ENCODE results near the gene COMMD2.

The COMMD2 gene

DNA sequence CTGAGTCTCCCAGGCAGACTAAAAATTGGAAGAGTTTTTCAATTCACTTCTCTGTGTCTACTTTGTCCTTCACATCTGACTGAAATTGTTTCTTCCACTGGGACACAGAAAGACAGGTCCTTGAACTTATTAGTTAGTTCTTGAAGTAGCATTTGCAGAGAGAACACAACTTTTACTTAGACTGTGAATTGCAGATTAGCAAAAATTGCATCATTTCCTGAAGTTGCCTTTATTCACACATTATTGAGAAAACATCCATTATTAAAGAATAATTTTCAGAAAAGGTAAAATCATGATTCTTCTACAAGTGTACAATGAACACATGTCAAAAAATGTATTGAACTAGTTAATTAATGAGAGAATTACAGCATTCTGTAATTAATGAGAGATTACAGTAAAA, 1.4 kb upstream of the COMMD2 start:
- no peak for DNase-seq

GRCh38 chr3:149752788-149753136, 473 bp upstream of the COMMD2 start:
- DNase-seq: no peak

- peak; percentile 25 for DNase-seq
These were observed 738 bp downstream of the COMMD2 start for GRCh38 chr3:149751551-149751950.

DNA sequence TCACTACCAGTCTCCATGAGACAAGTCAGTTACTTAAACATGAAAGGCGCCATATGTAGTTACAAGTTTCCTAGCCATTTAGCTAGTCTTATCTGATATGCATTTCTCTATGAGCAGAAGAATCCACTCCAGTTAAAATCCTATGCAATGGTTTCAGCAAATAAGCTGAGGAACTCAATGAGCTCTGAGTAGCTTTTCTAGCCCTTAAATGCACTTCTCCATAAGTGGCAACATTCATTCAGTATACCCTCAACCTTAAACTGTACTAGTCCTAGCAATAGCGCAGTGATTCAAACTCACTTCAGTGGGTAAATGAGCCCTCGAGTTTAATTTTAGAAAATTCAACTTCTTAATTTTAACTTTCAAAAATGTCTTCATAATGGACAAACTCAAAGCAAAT, 7.7 kb downstream of the COMMD2 start:
- DNase-seq: no peak

DNA sequence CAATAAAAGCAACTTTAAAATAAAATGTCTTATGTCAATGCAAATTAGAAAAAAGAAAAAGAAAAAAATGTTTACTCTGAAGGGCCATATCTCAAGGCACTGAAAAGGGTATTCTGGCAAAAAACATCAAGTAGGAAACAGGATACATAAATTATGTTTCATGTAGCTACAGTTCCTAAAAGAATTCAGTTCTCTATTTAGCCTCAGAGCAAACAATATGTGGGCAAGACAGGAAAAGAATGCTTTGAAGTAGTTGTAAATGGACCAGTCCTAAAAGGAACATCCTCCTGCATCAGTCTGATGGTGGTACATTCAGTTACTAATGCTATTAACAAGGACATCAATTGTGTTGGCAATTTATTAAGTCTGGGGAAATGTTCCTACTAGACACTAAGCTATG, 8.1 kb downstream of the COMMD2 start:
- no peak for DNase-seq

- no peak for DNase-seq
These were observed 12.9 kb downstream of the COMMD2 start for GRCh38 chr3:149739396-149739795.

GRCh38 chr3:149738876-149739275, 13.4 kb downstream of the COMMD2 start:
- no peak for DNase-seq

DNA sequence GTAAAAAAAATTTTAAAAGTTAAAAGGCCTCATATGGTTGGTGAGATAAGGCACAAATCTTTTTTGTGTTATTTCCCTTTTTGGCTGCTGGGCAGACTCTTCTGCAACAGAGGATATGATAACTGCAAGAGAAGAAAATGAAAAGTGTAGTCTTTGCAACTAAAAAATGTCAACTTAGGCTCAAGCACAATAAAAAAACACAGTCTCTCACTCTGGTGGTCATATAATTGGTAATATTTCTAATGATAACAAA, 15.4 kb downstream of the COMMD2 start:
- no peak for DNase-seq

GRCh38 chr3:149736175-149736952, 15.9 kb downstream of the COMMD2 start:
- DNase-seq: peak; percentile 50

DNA sequence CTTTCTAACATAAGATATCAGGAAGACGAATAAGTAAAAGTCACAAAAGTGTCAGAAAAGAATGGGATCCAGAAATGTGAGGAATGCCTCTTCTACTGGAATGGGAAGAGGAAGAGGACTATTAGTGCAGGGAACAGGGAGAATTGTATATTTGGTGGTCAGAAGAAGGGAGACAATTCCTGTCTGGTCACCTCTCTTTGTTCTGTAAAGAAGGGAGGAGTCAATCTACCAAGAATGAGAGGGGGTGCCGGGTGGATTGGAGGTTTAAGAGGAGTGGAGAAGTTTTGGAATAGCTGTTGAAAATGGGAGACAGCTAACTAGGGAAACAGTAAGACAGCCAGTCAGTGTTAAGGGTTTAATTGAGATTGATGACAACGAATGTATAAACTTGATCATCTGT, 20.1 kb downstream of the COMMD2 start:
- DNase-seq: no peak

DNA sequence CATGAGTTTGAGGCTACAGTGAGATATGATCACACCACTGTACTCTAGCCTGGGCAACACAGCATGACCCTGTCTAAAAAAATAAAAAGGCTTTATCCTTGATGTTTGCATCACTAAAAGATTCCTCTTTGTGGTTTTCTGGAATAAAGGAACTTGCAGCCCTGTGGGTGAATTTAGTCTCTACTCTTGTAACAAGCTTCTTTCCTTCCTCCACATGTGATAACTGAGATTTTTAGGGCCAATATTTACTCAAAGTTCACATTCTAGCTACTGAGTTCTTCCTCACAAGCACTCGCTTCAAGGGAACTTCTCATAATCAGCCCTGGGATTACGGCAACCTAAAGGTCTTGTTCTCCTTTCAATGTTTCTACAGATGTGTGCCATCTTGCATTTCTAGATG, 24.6 kb downstream of the COMMD2 start:
- DNase-seq: no peak

DNA sequence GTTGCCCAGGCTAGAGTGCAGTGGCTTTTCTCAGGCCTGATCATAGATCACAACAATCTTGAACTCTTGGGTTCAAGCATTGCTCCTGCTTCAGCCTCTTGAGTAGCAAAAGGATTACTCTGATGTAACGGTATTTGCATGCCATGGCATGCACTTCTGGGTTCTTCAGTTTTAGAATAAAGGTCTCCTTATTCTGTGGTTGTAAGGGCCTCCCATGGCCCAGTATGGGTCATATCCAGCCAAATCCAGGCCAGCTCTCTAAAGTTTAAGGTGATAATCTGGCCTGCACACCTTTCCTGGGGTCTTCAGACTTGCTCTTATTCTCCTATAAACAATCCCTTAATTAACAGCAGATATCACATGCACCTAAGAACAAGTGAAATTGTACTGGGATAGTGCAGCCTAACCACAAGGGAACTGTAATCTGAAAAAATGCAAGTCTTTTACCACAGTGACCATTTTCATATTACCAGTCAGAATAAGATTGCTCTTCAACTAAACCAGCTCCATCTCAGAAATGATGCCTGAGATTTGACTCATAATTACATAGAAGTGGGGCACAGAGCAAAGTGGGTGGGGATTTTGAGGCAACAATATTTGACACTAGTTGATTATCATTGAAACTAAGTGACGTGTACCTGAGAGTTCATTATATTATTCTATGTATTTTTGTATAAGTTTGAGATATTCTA, 25.4 kb downstream of the COMMD2 start:
- DNase-seq: no peak

DNA sequence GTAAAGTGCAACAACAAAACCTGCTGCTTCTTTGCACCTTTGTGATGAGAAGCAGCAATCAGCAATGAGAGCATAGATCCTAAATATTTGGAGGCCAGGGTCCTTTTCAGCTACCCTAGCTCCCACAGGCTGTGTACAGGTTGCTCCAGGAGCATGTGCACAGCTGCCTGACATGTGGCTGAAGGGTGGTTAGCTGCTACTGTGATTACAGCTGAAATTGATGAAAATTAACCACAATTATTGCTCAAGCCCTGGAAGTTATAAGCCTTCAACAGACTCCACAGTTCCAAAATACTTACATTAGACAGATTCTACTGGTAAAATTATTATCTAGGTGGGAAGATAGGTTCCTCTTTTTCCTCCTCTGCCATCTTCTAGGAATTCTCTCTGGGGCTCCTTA, 28.5 kb downstream of the COMMD2 start:
- DNase-seq: no peak

- DNase-seq: no peak
These were observed 31.4 kb downstream of the COMMD2 start for GRCh38 chr3:149720918-149721317.

DNA sequence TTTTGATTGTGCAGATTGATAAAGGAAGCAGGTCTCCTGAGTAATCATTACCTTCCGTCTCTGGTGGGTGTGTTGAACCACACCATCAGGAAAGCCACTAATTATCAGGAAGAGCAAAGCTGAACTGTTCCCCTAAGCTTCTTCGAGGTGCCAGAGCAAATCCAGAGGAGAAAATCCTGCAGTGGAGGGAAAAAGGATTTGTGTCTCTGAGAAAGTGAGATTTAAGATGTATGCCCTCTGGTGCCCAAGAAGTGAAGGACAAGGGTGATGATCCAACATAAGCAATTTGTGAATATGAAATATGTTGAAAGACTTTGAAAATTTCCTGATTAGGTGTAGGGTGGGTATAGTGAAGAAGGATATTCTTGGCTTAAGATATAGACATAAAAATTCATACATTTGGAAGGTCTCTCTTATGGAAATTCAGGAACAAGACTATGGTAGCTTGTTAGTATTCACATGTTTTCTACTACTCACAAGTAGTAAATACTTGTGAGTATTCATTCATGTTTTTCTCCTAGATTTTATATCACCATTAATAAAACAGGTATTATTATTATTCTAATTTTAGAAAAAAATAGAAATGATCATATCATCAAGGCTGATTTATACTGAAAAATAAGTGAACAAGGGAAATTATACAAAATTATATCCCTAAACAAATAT, 34.8 kb downstream of the COMMD2 start:
- peak; percentile 72 for DNase-seq

DNA sequence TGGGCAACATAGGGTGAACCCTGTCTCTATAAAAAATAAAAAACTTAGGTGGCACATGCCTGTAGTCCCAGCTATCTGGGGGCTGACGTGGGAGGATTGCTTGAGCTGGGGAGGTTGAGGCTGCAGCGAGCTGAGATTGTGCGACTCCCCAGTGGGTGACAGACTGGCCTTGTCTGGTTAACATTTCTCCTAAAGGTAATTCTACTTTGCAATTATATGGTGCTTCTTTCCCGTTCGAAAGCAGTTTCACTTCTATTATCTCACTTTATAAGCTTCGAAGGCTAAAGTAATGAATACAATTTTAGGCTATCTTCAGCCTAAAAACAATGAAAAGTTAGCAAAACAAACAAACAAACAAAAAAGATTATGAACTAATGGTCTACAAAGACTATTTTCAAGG, 35.3 kb downstream of the COMMD2 start:
- DNase-seq: no peak

DNA sequence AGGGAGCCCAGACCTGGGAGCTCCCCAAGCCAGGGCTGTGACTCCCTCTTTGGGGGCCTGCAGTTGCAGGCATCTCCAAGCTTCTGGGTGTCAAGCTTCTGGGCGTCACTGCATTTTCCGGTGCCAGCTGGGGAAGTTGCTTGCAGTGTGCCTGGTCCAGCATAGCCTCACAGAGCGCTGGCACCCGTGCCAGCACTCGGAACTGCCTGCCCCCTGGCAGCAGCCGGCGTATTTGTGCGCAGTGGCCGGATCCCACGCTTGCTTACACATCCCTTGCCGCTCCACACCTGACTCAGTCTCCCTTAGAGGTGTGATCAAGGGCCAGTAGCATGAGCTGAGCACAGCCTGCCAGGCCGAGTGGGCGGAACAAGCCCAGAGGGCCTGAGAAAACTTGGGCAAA, 37.0 kb downstream of the COMMD2 start:
- DNase-seq: no peak

GRCh38 chr3:149713730-149714654, 38.3 kb downstream of the COMMD2 start:
- no peak for DNase-seq

GRCh38 chr3:149706905-149707304, 45.4 kb downstream of the COMMD2 start:
- DNase-seq: no peak

- no peak for DNase-seq
These were observed 46.9 kb downstream of the COMMD2 start for GRCh38 chr3:149705416-149705815.

- DNase-seq: no peak
These were observed 48.8 kb downstream of the COMMD2 start for GRCh38 chr3:149703466-149703865.

DNA sequence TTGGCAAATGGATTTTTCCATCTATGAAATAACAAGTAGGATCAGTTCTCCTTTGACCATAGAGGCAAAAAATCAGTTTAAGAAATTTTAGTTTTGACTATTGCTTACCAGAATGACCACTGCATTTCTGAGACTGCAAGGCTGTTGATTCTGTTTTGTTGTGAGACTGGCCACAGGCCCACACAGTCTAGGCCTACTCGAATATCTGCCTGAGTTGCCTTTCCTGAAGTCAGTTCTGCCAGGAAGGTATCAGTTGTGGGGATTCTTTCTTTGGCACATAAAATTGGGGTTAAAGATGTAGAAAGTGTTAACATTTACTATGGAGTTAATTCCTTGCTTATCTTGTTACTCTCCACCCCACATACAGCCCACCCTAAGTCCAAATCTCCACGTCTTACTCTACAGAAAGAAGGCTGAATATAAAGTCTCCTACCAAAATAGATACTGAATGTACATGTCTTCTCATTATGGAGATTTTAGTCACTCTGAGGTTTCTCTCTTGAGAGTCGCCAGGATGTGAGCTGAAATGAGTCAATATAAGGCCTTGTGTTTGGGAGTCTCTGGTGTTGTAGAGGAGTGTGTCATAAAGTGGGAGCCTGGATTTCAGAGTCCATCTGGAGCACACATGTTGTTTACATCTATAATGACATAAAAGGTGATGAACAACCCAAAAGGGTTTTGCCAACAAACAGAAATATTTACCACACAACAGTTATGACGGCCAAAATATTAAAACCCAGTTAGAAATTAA, 49.4 kb downstream of the COMMD2 start:
- DNase-seq: no peak

DNA sequence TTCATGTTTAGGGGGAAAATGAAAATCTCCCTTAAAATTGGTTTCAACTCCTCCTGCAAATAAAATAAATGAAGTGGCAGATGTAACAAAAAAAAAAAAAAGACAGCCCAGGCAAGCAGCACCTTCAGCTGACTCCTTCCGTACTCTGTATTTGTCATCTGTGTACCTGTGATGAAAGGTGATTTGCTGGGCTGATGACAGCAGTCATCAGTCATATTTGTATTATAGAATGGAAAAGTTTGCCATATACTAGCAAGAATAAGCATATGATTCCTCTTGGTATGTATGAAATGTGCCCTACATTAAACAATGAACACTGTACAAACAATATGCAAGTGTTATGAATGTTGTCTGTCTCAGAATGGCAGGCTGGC, 50.3 kb downstream of the COMMD2 start:
- DNase-seq: no peak

All from RPMI8226 (cell line).